Common myeloid progenitor, CD34-positive (primary cell): ENCODE measurements around the gene KDM2A.
A peak's percentile ranks its signal among the peaks of the same experiment; 100 is the strongest.

Source experiments
- CTCF ChIA-PET: fragments of 350-600 bp; sonication (Branson Sonifier 250); formaldehyde crosslinking; loops from one replicate; lab custom pipeline; 2021; ENCODE audit warnings: antibody characterized with exemption; lab: Charles Lee
- POLR2A ChIA-PET: fragments of 350-600 bp; sonication (Branson Sonifier 250); formaldehyde crosslinking; loops from one replicate; lab custom pipeline; 2021; ENCODE audit warnings: antibody characterized with exemption; lab: Charles Lee
- DNase-seq, 3 donors: peaks; one replicate each; pipeline versions ENCODE4 v3.0.0 to v3.0.0-alpha.2; 2013
- H3K27ac ChIP-seq, 2 experiments: 1 replicate in 1 of 2; 2 replicates in 1 of 2; pipeline ENCODE4 v1.7.0; 2013; ENCODE audit warnings: inconsistent platforms in 2 of 2, low read length in 2 of 2, mild to moderate bottlenecking in 2 of 2, low read depth in 1 of 2, moderate library complexity in 1 of 2; ENCODE audit not compliant: severe bottlenecking in 2 of 2, insufficient read depth in 1 of 2, poor library complexity in 1 of 2
- H3K27me3 ChIP-seq, 5 experiments: replicated peaks in 2 of 5; 1 replicate in 3 of 5; 2 replicates in 2 of 5; pipeline versions ENCODE4 v1.6.1 to v1.7.0; 2013; ENCODE audit warnings: low read length in 4 of 5, mild to moderate bottlenecking in 2 of 5, moderate library complexity in 2 of 5, inconsistent platforms in 1 of 5; ENCODE audit not compliant: insufficient read depth in 5 of 5, control insufficient read depth in 4 of 5
- H3K36me3 ChIP-seq, 4 experiments: 1 replicate in 2 of 4; 2 replicates in 2 of 4; pipeline versions ENCODE4 v1.6.1 to v1.7.0; 2013; ENCODE audit warnings: low read length in 3 of 4, control low read depth in 1 of 4, mild to moderate bottlenecking in 1 of 4; ENCODE audit not compliant: control insufficient read depth in 4 of 4, insufficient read depth in 4 of 4
- H3K4me1 ChIP-seq, 4 experiments: 1 replicate in 3 of 4; 2 replicates in 1 of 4; pipeline versions ENCODE4 v1.6.1 to v1.7.1; 2013; ENCODE audit warnings: low read length in 3 of 4, mild to moderate bottlenecking in 3 of 4, control low read depth in 1 of 4, inconsistent platforms in 1 of 4, moderate library complexity in 1 of 4; ENCODE audit not compliant: control insufficient read depth in 4 of 4, insufficient read depth in 4 of 4; ENCODE audit errors: control extremely low read depth in 1 of 4
- H3K4me3 ChIP-seq, 7 experiments: 1 replicate in 4 of 7; 2 replicates in 3 of 7; pipeline versions ENCODE4 v1.5.1 to v1.7.0; 2013; ENCODE audit warnings: mild to moderate bottlenecking in 7 of 7, low read length in 6 of 7, moderate library complexity in 6 of 7, inconsistent platforms in 2 of 7, low read depth in 2 of 7, control low read depth in 1 of 7; ENCODE audit not compliant: insufficient read depth in 4 of 7, control insufficient read depth in 1 of 7; ENCODE audit errors: extremely low read depth in 1 of 7
- H3K9me3 ChIP-seq, 5 experiments: 1 replicate in 4 of 5; 2 replicates in 1 of 5; pipeline versions ENCODE4 v1.6.1 to v1.7.1; 2013; ENCODE audit warnings: low read length in 4 of 5, mild to moderate bottlenecking in 2 of 5, inconsistent platforms in 1 of 5, low read depth in 1 of 5, moderate library complexity in 1 of 5; ENCODE audit not compliant: control insufficient read depth in 4 of 5, insufficient read depth in 2 of 5; ENCODE audit errors: control extremely low read depth in 1 of 5
- WGBS: methylation state at CpG from one replicate; pipeline ENCODE4 v1.1.5; 2013; ENCODE audit not compliant: insufficient coverage; 5-methylcytosine and 5-hydroxymethylcytosine counted together

KDM2A gene

GRCh38 chr11:67261946-67262681 is 143.1 kb downstream of the KDM2A start:
- no peak for DNase-seq
- WGBS: 62% methylated on average over 16 of the region's 18 CpGs
- POLR2A ChIA-PET: interaction anchor here (0.6 to 2.6 kb wide), 9 partner anchors 9 to 55 kb away, joined by 3 to 19 read pairs (median 6); partner anchors contain the start of genes ANKRD13D and SSH3

GRCh38 chr11:67262731-67263675 is 143.9 kb downstream of the KDM2A start:
- CTCF ChIA-PET: interaction anchor here (0.8 to 5.0 kb wide), 22 partner anchors 11 to 123 kb away, joined by 3 to 124 read pairs (median 4); partner anchors contain the start of genes ANKRD13D, POLD4 and SSH3
- POLR2A ChIA-PET: interaction anchor here (1.1 to 2.6 kb wide), 8 partner anchors 8 to 54 kb away, joined by 3 to 19 read pairs (median 5); partner anchors contain the start of genes ANKRD13D and SSH3
- peak; percentile 77 to 89 (median 85) for DNase-seq
- no peaks in the 10 kb centered on the region for H3K27me3 ChIP-seq
- no peaks in the 10 kb centered on the region for H3K9me3 ChIP-seq
- H3K4me1 ChIP-seq: peaks cover 0 to 48% (median 45%) of the 10 kb centered on the region in 4 experiments
- peak overlapping the region in 4 of 7 experiments; percentile 7 to 43 (median 36) for H3K4me3 ChIP-seq
- WGBS: 36% methylated on average over 20 of the region's 22 CpGs
- peak overlapping the region in 1 of 2 experiments; percentile 58 for H3K27ac ChIP-seq
- peaks cover 0 to 13% (median 5%) of the 10 kb centered on the region in 4 experiments for H3K36me3 ChIP-seq

More at GRCh38 chr11:67261946-67262681, 143.1 kb downstream of the KDM2A start:
- Histone ChIP-seq H3K27me3 (no peaks in the 10 kb centered on the region), H3K4me1 (peaks cover 0 to 39% (median 37%) of the 10 kb centered on the region in 4 experiments), H3K27ac (peak overlapping the region in 1 of 2 experiments; percentile 58), H3K4me3 (peak overlapping the region in 3 of 7 experiments; percentile 31 to 54 (median 43)), H3K36me3 (peaks cover 0 to 8% (median 1%) of the 10 kb centered on the region in 4 experiments), H3K9me3 (no peaks in the 10 kb centered on the region)
- CTCF ChIA-PET: interaction anchor here (0.8 to 5.0 kb wide), 22 partner anchors 10 to 124 kb away, joined by 3 to 124 read pairs (median 4); partner anchors contain the start of genes ANKRD13D and SSH3

GRCh38 chr11:67264260-67264659 is 145.2 kb downstream of the KDM2A start:
- 94% methylated on average over 3 of the region's 5 CpGs for WGBS
- DNase-seq: no peak
- Histone ChIP-seq H3K4me3 (no peak overlapping the region), H3K27ac (no peak overlapping the region), H3K4me1 (peaks cover 6 to 60% (median 58%) of the 10 kb centered on the region in 4 experiments), H3K27me3 (no peaks in the 10 kb centered on the region), H3K36me3 (peaks cover 0 to 22% (median 11%) of the 10 kb centered on the region in 4 experiments), H3K9me3 (no peaks in the 10 kb centered on the region)
- CTCF ChIA-PET: interaction anchor here (0.7 to 5.0 kb wide), 11 partner anchors 11 to 107 kb away, joined by 3 to 124 read pairs (median 7); partner anchors contain the start of genes ANKRD13D and SSH3
- POLR2A ChIA-PET: interaction anchor here (1.1 to 2.6 kb wide), 3 partner anchors 13 to 24 kb away, joined by 4 to 19 read pairs (median 16); partner anchors contain the start of gene ANKRD13D

DNA sequence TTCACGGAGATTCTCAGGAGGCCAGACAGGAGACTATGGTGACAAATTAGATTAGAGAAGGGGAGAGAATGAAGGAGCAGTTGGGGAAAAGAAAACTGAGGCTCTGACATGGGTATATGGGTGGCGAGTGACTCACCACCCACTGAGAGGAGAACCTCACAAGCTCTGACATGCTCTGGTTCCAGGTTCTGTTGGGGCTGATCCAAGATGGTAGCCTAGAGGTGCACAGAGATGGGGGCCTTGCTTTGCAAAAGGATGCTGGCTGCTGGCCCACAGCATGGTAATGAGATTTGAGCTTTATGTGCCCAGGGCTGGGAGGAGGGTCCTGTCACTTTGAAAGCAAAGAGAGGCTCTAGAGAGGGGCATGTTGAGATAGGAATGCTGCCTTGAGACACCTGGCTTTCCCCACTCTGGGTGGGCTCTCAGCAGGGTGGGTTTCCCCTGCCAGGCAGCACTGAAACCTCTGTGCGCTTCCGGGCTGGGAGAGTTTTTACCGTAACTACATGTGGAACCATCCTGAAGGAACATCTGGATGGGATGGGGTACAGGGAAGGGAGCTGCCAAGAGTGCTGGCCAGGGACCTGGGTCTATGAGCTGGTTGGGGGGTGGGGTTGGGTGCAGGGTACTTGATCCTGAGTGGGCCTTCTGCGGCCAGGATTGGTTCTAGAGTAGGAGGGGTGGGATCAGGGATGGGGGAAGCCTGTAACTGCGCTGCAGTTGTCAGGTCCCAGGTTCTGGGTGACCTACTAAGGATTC is 146.0 kb downstream of the KDM2A start:
- Histone ChIP-seq H3K27me3 (no peaks in the 10 kb centered on the region), H3K27ac (no peak overlapping the region), H3K36me3 (peaks cover 0 to 30% (median 15%) of the 10 kb centered on the region in 4 experiments), H3K9me3 (no peaks in the 10 kb centered on the region), H3K4me1 (peaks cover 6 to 68% (median 66%) of the 10 kb centered on the region in 4 experiments), H3K4me3 (no peak overlapping the region)
- ChIA-PET CTCF (interaction anchor here (1.6 to 5.0 kb wide), 8 partner anchors 10 to 86 kb away, joined by 4 to 124 read pairs (median 38); partner anchors contain the start of genes ANKRD13D and SSH3), POLR2A (interaction anchor here (1.1 to 9.0 kb wide), 2 partner anchors 13 to 23 kb away, joined by 4 to 147 read pairs; partner anchors contain the start of gene ANKRD13D)
- WGBS: 95% methylated on average over 7 of the region's 7 CpGs
- no peak for DNase-seq

DNA sequence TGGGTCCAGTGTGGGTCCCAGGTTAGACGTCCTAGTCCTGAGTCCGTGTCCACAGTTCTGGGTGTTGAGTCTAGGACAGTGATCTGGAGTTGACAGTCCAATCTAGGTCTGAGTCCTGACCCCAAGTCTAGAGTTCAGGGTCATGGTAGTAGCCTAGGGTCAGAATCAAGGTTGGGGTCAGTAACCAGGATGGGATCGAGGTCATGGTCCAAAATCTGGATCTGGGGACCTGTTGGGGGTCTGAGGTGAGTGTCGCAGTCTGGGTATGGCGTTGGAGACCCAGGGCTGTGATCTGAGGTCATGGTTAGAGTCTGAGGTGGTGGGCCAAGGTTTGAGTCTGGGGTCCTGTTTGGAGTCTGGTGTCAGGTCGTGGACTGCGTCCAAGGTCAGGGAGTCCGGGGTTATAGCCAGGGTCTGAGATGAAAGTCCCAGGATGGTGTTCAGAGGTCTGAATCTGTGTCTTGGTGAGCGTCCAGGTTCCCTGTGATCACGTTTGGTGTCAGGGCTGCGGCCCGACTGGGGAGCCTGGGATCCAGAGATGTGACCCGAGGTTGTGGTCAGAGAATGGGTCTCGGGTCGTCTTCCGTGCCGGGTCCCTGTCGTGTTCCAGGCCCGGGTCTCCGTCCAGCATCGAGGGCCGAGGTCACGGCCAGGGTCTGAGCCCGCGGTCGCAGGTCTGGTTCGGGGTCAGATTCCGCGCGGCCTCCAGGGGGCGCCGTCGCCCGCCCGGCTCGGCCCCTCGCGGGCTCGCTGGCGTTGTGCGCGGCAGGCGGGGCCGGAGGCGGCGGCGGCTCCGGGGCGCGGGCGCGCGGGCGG is 146.8 kb downstream of the KDM2A start:
- H3K36me3 ChIP-seq: peaks cover 0 to 37% (median 15%) of the 10 kb centered on the region in 4 experiments
- 15% methylated on average over 50 of the region's 54 CpGs for WGBS
- POLR2A ChIA-PET: interaction anchor here (0.8 to 9.0 kb wide), 7 partner anchors 12 to 52 kb away, joined by 3 to 147 read pairs (median 7); partner anchors contain the start of genes ANKRD13D and SSH3
- H3K27me3 ChIP-seq: no peaks in the 10 kb centered on the region
- peak overlapping the region in 3 of 7 experiments; percentile 11 to 98 (median 17) for H3K4me3 ChIP-seq
- no peaks in the 10 kb centered on the region for H3K9me3 ChIP-seq
- CTCF ChIA-PET: interaction anchor here (0.9 to 7.8 kb wide), 10 partner anchors 9 to 85 kb away, joined by 4 to 124 read pairs (median 38); partner anchors contain the start of genes ANKRD13D and SSH3
- peak; percentile 63 to 75 (median 74) for DNase-seq
- no peak overlapping the region for H3K27ac ChIP-seq
- peaks cover 6 to 75% (median 74%) of the 10 kb centered on the region in 4 experiments for H3K4me1 ChIP-seq
